ENCODE measurements around the gene SNRPA1.
"Not testable (repeated sequence)": the region's sequence is repeated elsewhere in the genome, so short reads cannot be mapped to it uniquely, and the experiment has no call there.

SNRPA1 gene

DNA sequence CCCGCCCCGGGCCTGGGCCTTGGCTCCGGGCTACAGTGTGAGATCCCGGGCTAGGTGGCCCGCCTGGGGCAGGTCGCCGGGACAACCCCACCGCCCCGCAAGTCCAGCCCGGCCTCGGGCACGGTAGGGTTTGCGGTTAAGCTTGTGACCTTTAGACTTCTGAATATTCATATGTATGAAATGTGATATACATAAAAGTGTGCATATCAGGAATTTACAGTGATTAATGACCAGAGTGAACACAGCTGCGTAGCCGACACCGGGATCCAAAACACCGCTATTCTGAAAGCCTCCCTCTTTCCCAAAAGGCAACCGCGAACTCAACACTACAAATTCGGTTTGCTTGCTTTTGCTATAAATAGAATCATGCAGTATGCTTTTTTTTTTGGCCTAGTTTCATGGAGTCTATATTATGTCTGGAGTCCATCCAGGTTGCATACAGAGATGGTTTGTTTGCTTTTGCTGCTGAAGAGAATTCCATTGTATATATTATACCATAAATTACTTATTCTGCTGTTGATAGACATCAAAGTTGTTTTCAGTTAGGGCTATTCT, 636 bp upstream of the SNRPA1 start:
- no peak for DNase-seq (ENCODE audit: low read depth)

DNA sequence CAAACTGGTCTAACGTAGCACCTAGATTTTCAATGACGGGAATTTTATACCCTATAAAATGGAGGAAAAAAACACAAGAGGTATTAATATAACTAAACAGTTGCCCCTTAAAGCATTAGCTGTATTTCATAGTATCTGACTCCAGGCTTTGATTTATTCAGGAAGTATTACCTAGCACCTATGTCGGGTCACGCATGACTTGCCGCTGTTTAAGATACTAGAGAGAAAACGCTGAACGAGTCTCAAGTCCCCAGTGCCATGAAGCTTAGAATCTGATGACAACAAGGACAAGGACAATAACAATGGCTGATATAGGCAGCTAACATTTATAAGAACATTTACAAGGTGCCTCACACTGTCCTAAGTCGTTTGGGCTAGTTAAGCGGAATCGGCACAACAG, 1.9 kb downstream of the SNRPA1 start:
- DNase-seq (ENCODE audit: low read depth): no peak

DNA sequence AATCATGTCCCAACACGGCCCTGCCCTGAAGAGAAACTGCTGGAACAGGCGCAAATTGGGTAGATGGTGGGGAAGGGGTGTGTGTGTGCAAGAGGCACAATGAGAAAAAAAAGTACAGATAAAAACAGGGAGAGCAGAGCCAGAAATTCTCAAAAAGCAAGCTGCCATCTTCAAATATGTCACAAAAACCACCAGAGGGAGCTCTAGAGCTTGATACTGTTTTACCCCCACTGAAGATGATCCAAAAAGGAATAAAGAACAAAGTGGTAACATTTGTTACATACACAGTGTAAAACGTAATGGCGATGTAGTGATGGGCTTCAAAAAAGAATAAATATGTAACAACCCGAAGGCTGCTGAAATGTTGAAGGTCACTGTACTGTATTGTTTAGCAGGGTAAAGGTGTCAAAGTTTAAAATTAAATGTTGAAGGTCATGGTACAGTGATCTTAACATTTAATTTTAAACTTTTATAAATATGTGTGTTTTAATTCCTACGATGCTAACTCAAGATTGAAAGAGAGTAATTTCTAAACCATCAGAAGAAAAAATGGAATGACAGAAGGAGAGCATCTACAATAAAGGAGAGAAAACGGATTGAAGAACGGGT, 6.0 kb downstream of the SNRPA1 start:
- DNase-seq (ENCODE audit: low read depth): peak; percentile 46

DNA sequence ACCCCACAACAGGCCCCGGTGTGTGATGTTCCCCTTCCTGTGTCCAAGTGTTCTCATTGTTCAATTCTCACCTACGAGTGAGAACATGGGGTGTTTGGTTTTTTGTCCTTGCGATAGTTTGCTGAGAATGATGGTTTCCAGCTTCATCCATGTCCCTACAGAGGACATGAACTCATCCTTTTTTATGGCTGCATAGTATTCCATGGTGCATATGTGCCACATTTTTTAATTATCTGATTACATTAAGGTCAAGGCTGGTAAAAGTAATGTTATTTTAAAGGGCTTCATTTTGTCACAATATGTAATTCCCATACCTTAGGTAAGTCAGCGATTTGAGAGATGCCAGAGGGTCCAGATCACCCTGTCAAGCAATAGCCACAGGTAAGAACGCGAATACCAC, 7.7 kb downstream of the SNRPA1 start:
- not testable (repeated sequence) for DNase-seq (ENCODE audit: low read depth)

DNA sequence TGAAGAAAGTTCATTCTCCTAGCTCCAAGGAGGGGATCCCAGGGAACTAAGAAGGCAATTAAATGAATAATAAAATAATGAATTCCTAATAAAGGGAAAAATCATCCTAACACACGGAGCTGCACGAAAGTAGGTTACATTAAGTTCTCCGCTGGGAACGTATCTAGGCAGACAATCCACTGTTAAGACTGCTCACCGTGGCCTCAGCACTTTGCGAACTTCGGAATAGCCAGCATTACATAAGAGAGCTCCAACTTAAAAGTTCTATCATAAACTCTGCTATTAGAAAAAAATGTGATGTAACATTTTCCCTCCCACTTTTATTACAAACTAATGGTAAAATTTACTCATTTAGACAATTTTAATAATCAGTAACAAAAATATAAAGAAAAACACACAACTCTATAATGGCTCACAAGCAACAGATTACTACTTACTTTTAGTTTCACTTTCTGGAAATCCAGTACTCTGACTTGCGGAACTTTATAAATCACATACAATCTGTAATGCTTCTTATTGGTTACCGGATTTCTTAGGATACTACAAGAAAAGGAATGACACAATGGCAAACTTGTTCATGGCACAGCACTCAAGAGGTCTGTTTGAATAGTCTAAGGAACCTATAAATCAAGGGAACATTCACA, 8.5 kb downstream of the SNRPA1 start:
- DNase-seq (ENCODE audit: low read depth): no peak

DNA sequence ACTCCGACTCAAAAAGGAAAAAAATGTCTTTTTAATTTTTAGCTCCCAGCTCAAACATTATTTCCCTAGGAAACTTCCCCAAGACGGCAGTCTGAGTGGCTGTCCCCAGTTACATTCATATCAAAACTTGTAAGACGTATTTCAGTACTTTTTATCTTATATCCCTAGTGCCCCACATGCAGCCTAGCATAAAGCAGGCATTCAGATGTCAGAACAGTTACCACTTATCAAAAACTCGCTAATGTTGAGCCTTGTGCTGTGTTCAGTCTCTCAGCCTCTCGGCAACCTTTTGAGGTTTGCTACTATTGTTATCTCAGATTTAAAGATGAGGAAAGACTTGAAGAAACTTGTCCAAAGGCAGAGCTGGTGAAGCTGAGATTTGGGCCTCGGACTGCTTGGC, 11.1 kb downstream of the SNRPA1 start:
- no peak for DNase-seq (ENCODE audit: low read depth)

DNA sequence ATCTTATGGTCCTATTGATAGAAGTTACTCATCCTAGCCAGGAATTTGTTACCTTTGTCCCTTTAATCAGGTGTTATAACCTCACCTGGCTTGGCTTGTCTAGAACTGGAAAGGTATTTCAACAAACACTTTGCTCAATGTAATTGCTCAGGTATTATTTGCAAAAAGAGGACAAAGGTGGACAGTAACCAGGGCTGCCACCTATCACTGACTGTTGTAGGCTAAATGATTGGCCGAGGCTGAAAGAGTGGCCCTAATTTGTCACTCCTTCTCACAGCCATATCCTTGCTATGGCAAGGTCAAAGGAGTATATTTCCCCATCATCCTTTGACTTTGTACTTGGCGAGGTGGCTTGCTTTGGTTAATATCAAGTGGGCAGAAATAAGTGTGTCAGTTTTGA, 15.0 kb downstream of the SNRPA1 start:
- DNase-seq (ENCODE audit: low read depth): no peak

DNA sequence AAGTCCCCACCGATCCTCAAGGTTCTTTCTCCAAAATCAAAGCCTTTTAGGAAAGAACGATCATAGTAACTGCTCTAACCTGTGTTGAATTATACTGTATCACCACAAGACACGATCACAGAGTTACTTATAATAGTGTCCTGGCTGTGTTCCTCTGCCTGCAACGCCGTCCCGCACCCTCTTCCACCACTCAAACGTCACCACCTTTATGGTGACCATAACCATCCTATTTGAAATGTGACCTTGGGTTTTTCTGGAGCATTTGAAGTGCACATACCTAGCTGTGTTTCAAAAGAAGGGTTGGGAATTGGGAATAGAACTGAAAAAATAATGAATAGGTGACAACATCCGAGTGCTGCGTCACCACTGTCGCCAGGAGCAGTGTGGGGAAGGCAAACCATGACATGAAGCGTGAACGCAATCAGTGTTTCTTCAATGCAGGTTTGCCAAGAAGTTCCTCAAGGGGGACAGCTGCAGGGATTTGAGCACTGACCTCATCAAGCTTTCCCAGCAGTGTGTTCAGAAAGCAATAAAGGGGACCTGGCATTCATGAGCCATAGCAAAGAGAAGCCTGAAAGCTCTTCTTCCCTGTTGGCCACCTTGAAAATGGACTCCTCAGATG, 17.0 kb downstream of the SNRPA1 start:
- DNase-seq (ENCODE audit: low read depth): no peak

DNA sequence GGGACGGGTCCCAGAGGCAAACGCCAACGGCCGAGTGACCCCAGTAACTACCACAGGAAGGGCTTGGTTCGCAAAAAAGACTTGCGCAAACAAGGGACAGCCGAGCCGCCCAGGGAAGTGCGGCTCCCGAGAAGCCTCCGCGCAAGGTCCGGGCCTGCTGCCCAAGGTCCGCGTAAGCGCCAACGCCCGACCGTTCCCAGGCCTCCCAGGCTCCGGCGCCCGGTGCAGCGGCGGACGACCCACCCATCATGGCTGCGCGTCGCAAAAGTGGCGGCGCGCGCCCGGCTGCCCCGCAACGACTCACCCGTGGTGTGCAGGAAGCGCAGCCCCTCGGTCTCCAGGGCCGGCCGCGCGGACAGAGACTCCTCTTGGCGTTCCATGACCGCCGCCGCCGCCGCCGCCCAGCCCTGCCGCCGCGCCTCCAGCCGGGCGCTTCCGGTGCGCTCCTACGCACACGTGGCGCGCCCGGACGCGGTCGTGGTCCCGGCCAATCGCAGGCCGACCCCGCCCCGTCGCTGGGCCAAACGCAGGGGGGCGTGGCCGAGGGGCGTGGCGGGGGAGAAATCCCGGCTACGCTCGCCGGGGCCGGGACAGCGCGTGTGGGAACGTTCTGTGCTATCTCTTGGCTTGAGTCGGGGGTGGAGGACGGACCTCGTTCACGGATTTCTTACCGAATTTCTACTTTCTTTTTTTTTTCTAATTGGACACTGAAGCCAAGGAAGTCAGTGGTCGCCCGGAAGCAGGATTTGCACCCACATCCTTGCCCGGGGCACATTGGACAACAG, 17.8 kb downstream of the SNRPA1 start, which contains the start of gene SELENOS:
Gene SELENOS, minus strand, starts transcription at position 448 of the 785 bp plus-strand sequence. Its CDS starts 68 bp downstream, at position 380.
- peak; percentile 90 for DNase-seq (ENCODE audit: low read depth)

DNA sequence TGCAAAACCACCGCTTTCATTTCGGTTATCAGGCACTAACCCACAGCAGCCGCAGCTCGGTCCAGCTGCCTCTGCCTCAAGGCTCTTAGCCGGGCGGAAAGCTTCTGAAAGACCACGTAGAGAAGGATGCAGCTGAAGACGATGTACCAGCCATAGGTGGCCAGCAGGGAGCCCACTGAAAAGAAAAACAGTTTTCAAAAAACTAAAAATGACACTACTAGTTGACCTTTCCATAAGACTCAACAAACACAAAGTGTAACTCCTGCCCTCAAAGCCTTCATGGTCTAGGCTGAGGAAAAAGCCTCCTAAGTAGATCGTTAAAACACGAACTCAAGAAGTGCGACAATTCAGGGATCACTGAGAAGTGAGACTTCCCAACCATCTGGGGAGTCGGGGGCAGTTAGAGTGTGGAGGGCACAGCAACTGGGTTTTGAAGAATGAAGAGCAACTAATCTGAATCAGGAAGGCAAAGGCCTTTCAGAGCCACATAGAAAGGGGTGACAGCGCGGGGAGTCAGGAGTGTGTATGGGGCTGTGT, 18.5 kb downstream of the SNRPA1 start:
- no peak for DNase-seq (ENCODE audit: low read depth)

DNA sequence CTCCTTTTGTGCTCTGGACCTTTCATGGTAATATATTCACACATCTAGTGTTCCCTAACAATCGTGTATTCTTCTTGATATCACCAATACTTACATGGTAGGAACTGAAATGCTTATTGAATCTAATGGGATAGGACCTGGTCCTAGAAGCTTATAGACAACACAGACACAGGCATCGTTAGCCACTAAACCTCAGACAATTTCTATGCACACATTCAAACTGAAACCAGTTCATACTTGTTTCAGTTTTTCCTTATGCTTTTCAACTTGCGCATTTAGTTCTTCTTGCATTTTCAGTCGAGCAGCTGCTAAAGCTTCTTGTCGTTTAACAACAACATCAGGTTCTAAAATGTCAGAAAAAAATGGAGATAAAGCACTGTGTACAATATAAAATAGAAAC, 20.0 kb downstream of the SNRPA1 start:
- no peak for DNase-seq (ENCODE audit: low read depth)

DNA sequence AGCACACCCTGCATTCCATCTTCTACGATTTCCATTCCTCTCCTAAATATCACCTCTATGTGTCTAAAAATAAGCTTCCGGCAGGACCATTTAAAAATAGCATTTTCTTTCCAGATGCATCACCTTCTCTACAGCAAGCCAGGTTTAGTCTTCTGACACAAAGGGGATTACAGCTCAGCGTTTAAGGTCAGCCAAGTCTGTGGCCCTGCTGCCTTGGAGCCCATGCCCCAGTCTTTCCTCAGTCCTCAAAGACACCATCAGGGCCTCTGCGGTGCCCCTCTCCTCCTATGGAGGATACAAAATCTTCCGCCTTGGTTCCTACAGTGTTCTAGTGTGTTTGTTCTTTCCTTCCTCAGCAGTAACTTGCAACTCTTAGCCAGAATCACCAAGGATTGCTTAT, 21.5 kb downstream of the SNRPA1 start:
- DNase-seq (ENCODE audit: low read depth): no peak

DNA sequence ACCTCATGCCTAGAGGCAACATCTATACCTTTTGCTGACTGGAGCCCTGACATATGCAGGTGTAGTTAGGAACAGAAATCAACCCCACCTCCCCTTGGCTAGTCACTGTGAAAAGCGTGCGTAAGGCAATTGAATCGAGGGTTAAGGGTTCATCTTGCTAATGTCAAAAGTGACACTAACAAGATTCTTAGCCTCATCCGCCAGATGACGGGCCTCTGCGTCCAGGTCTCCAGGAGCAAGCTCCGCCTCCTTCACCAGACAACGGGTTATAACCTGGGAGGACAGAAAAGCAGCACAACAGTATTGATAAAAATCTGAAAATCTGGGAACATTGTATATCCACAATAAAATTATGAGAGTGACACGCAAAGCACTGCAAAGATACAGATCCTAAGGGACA, 22.5 kb downstream of the SNRPA1 start:
- no peak for DNase-seq (ENCODE audit: low read depth)

DNA sequence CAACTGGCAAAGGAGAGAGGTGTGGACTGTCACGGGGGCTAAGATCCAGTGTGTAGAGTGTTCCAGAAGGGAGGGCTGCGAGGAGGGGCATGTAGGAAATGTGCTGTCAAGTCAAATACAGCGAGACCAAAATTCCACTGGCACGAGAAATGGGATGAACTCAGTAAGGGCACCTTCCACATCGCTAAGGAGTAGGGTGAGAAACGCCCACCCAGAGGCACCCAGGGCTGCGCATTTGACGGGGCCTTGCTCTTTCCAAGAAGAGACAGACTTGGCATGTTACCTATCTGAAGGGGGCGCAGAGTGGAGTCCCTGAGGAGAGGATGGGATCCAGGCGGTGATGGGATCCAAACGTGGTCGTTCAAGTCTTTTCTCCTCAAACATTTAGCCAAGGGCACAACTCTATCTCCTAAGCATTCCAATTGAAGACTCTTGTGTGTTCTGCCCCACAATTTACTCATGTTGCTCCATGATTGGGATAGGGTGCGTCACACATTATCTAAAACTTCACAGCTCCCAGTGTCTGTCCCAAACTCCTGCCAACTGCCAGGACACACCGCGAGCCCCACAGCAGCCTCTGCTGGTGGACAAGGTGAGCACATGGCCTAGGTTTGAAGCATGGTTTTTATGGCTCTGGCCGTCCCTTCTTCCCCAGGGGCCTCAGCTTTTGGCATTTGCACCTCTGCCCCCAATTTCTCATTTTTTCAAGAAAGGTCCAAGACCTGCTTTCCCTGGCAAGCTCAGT, 25.4 kb downstream of the SNRPA1 start:
- DNase-seq (ENCODE audit: low read depth): no peak

DNA sequence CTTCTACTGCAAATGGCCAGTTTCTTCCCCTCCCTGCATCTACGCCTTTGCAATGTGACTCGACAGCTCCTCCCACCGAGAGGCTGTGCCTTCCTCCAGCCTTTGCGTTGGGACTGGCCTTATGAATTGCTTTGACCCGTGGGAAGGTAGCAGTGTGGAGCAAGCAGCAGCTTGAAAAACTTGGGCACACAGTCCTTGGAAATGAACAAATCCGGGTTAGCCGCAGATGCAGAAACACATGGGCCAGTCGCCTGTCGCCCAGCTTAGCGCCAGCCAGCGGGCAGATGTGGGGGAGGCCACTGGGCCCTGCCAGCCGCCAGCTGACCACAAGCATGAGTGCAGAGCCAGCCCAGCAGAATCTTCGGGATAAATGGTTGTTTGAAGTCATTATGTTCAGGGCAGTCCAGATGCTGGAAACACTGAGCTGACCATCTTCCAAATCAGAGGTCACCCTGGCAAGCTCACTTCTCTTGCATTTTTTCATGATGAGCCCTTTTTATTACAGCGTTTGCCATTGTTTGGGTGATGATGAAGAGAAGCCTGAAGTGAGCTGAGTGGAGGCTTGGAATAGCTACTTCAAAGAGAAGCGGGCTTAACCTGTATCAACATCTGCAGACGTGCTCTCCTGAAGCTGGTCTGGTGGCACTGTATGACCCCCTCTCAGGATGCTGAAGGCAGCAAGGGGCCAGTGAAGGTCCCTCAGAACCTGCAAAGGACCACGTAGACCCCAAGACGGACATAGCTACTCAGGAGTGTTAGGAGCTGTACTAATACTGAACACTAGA, 27.5 kb downstream of the SNRPA1 start:
- DNase-seq (ENCODE audit: low read depth): peak; percentile 99

DNA sequence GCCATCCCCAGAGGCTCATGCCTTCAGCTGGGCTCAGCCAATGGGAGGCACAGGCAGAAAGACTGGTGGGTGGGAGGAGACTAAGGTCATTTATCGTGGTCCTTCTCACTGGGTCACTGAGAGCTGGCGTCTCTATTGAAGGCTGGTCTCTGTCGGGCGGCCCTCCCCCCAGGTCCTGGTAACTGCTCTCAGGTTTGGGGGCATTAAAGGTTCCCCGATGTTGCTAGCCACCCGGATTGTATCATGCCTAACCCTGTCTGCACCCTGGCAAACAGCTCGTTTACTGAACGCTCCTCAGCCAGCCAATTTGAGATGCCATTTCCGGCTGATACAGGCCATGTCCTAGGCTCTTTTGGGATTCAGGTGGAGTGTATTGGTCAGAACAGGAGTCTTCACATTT, 28.3 kb downstream of the SNRPA1 start:
- DNase-seq (ENCODE audit: low read depth): no peak

DNA sequence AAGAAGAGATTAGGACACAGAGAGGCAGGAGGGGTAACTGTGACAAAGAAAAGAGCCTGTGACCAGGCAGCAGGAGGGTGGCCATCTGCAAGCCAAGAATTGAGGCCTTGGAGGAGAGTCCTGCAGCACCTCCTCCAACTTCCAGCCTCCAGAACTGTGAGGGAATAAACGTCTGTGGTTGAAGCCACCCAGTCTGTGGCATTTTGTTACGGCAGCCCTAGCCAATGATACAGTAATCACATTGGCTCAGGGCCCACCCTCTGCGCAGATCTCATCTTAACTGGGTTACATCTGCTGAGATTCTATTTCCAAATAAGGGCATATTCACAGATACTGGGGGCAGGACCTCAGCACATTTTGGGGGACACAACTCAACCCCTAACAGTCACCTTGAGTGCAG, 29.0 kb downstream of the SNRPA1 start:
- peak; percentile 71 for DNase-seq (ENCODE audit: low read depth)

DNA sequence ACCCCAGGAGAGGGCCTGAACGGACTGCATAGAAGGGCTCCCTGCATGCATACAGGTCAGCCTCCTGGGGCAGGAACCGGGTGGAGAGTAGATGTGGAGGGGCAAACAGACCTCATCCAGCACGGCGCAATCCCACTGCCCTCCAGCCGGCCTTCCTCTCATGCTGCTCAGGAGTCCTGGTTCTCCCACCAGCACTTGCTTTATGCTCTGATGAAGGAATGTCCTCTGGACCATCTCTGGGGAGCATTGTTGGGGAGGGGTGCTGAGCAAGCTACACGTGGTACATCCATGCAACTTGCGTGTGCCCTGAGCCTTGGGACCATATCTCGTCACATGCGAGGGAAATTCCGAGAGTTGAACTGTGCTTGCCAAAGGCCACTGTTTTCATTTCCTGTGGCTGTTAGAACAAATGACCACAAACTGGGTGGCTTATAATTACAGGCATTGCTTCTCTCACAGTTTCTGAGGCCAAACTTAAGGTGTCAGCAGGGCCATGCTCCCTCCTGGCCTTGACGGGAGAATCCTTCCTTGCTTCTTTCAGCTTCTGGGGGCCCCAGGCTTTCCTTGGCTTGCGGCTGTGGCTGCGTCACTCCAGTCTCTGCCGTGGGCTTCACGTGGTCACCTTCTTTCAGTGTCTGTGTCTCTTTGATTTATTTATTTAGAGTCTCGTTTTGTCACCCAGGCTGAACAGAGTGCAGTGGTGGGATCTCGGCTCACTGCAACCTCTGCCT, 30.0 kb downstream of the SNRPA1 start:
- DNase-seq (ENCODE audit: low read depth): no peak

DNA sequence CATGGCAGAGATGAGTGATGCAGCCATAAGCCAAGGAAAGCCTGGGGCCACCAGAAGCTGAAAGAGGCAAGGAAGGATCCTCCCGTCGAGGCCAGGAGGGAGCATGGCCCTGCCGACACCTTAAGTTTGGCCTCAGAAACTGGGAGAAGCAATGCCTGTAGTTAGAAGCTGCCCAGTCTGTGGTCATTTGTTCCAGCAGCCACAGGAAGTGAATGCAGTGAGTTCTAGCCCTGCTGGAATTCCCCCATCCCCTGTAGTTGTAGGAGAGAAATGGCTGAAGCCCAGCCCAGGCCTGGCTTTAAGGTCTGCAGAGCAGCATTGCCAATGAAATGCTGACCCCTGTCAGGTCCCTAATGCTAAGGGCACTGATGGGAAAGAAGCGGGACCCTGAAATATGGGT, 31.0 kb downstream of the SNRPA1 start:
- no peak for DNase-seq (ENCODE audit: low read depth)

DNA sequence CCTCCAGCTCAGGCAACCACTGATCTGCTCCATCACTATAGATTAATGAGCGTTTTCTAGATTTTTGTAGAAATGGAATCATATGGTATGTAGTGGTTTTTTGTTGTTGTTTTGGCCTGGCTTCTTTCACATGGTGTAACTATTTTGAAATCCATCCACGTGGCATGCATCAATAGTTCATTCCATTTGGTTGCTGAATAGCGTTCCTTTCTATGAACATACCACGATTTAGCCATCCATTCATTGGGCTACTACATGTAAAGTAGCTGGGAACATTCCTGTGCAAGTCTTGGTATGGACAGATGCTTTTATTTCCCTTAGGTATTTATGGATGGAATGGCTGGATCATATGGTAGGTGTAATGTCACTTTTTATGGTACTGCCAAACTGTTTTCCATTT, 32.5 kb downstream of the SNRPA1 start:
- DNase-seq (ENCODE audit: low read depth): peak; percentile 67

Data from fibroblast of gingiva (primary cell).